Esophagus squamous epithelium (tissue), 5 donors: Measurements from ENCODE around the gene SLC10A7. TPM values are rescaled to one million over a fixed set of nuclear protein-coding genes. Genes with fewer than 3 reads are reported as not detected.

Experiments used
- DNase-seq: peaks from one replicate; lab custom pipeline; 2025; lab: John Stamatoyannopoulos, UW
- H3K27ac ChIP-seq, 4 donors: fragments of 200-600 bp; sonication (generic); one replicate each; pipeline ENCODE4 v1.5.1; 2016 to 2019; ENCODE audit warnings: mild to moderate bottlenecking in 1 of 4
- H3K27me3 ChIP-seq, 4 donors: fragments of 200-600 bp; sonication (generic); 1 replicate in 3 of 4; 2 replicates in 1 of 4; pipeline versions ENCODE4 v1.5.1 to v1.6.0; 2017 to 2021; ENCODE audit warnings: antibody characterized with exemption in 1 of 4
- H3K36me3 ChIP-seq, 3 donors: fragments of 200-600 bp; sonication (generic); one replicate each; pipeline ENCODE4 v1.5.1; 2016 to 2019
- H3K4me1 ChIP-seq, 3 donors: fragments of 200-600 bp; sonication (generic); one replicate each; pipeline ENCODE4 v1.5.1; 2017 to 2019
- H3K4me3 ChIP-seq, 4 donors: fragments of 200-600 bp; sonication (generic); 1 replicate in 3 of 4; 2 replicates in 1 of 4; pipeline ENCODE4 v1.5.1; 2016 to 2019; ENCODE audit warnings: mild to moderate bottlenecking in 2 of 4, moderate library complexity in 1 of 4
- H3K9me3 ChIP-seq, 3 donors: fragments of 200-600 bp; sonication (generic); one replicate each; pipeline ENCODE4 v1.5.1; 2016 to 2019
- CTCF ChIP-seq, 6 experiments: fragments of 450-650 bp in 4 of 6; fragments of 200-600 bp in 2 of 6; sonication (generic) in 2 of 6; IDR thresholded peaks; one replicate each; pipeline ENCODE4 v1.5.1; 2016 to 2019; ENCODE audit warnings: antibody characterized with exemption in 6 of 6, mild to moderate bottlenecking in 4 of 6, moderate library complexity in 4 of 6
- POLR2A ChIP-seq, 4 donors: fragments of 450-650 bp; IDR thresholded peaks; one replicate each; pipeline ENCODE4 v1.6.1; 2017; ENCODE audit warnings: antibody characterized with exemption in 4 of 4, mild to moderate bottlenecking in 4 of 4, moderate library complexity in 3 of 4
- WGBS, 2 donors: methylation state at CpG; one replicate each; pipeline ENCODE4 v1.1.5; 2018; 5-methylcytosine and 5-hydroxymethylcytosine counted together
- intact Hi-C: fragments of 100-400 bp; cut with DNase I; formaldehyde crosslinking; loops from one replicate; pipeline ENCODE4 v1.15.0; 2022
- total RNA-seq, 4 donors: library from RNA; depleted of rRNA; stranded (reverse); fragments of >200 nt; gene quantifications; one replicate each; pipeline ENCODE4 v1.1.0, GENCODE V29; 2016
- donor health status: DM: yes; HTN: yes; CAD: no.

Gene SLC10A7
- total RNA-seq, 4 donors from 2014 or later, result 9.7 to 23.5 (median 13.5) TPM

- H3K27ac ChIP-seq, result no peak overlapping the region
- no peaks in the 10 kb centered on the region for H3K36me3 ChIP-seq
- H3K4me1 ChIP-seq, result peaks cover 0 to 5% (median 0%) of the 10 kb centered on the region in 3 donors
- H3K27me3 ChIP-seq, result no peaks in the 10 kb centered on the region
- TF ChIP-seq POLR2A (IDR thresholded peaks at IDR 0.05), result no peak
- H3K4me3 ChIP-seq, result no peak overlapping the region
- WGBS, 2 donors, result 91 to 93% methylated on average over 2 of the region's 2 CpGs
- no peak for DNase-seq
- H3K9me3 ChIP-seq, result no peaks in the 10 kb centered on the region
- intact Hi-C loops, result no loop called here
Observed at GRCh38 chr4:146432065-146432464, 89.7 kb downstream of the SLC10A7 start.

- 96 to 100% methylated on average over 1 of the region's 1 CpG for WGBS, 2 donors
- H3K27me3 ChIP-seq, result no peaks in the 10 kb centered on the region
Observed at GRCh38 chr4:146428298-146428697, 93.4 kb downstream of the SLC10A7 start.

GRCh38 chr4:146417822-146418221 is 103.9 kb downstream of the SLC10A7 start:
- 75 to 77% methylated on average over 2 of the region's 2 CpGs for WGBS, 2 donors
- no peaks in the 10 kb centered on the region for H3K36me3 ChIP-seq
- H3K27me3 ChIP-seq, result no peaks in the 10 kb centered on the region
- no peaks in the 10 kb centered on the region for H3K9me3 ChIP-seq
- H3K4me1 ChIP-seq, result no peaks in the 10 kb centered on the region
- H3K27ac ChIP-seq, result no peak overlapping the region
- intact Hi-C loops, result no loop called here
- DNase-seq, result no peak
- TF ChIP-seq POLR2A (IDR thresholded peaks at IDR 0.05) (no peak), CTCF (IDR thresholded peaks at IDR 0.05) (no peak)
- no peak overlapping the region for H3K4me3 ChIP-seq

More at GRCh38 chr4:146428298-146428697, 93.4 kb downstream of the SLC10A7 start:
- intact Hi-C loops, result no loop called here
- H3K9me3 ChIP-seq, result no peaks in the 10 kb centered on the region
- H3K4me1 ChIP-seq, result no peaks in the 10 kb centered on the region
- no peak for DNase-seq
- no peak overlapping the region for H3K27ac ChIP-seq
- no peaks in the 10 kb centered on the region for H3K36me3 ChIP-seq
- TF ChIP-seq POLR2A (IDR thresholded peaks at IDR 0.05), result no peak
- no peak for TF ChIP-seq CTCF (IDR thresholded peaks at IDR 0.05)
- no peak overlapping the region for H3K4me3 ChIP-seq

GRCh38 chr4:146415829-146416228 is 105.9 kb downstream of the SLC10A7 start:
- intact Hi-C loops, result no loop called here
- H3K36me3 ChIP-seq, result no peaks in the 10 kb centered on the region
- no peaks in the 10 kb centered on the region for H3K9me3 ChIP-seq
- 48 to 78% methylated on average over 1 of the region's 1 CpG for whole genome bisulfite sequencing, 2 donors
- TF ChIP-seq CTCF (IDR thresholded peaks at IDR 0.05) (no peak), POLR2A (IDR thresholded peaks at IDR 0.05) (no peak)
- no peaks in the 10 kb centered on the region for H3K27me3 ChIP-seq
- H3K4me3 ChIP-seq, result no peak overlapping the region
- peaks cover 0 to 5% (median 0%) of the 10 kb centered on the region in 3 donors for H3K4me1 ChIP-seq
- no peak for DNase-seq
- no peak overlapping the region for H3K27ac ChIP-seq

GRCh38 chr4:146407669-146408084 is 114.1 kb downstream of the SLC10A7 start:
- no peaks in the 10 kb centered on the region for H3K9me3 ChIP-seq
- H3K27me3 ChIP-seq, result no peaks in the 10 kb centered on the region
- peaks cover 0 to 4% (median 0%) of the 10 kb centered on the region in 3 donors for H3K4me1 ChIP-seq
- 63% methylated on average over 4 of the region's 4 CpGs for WGBS, 2 donors
- no peak for DNase-seq
- H3K36me3 ChIP-seq, result no peaks in the 10 kb centered on the region
- intact Hi-C loops, result no loop called here
- H3K27ac ChIP-seq, result peak overlapping the region in 1 of 4 donors; percentile 49
- TF ChIP-seq POLR2A (IDR thresholded peaks at IDR 0.05), result no peak
- TF ChIP-seq CTCF (IDR thresholded peaks at IDR 0.05), result no peak
- no peak overlapping the region for H3K4me3 ChIP-seq

- H3K27me3 ChIP-seq, result no peaks in the 10 kb centered on the region
- WGBS, 2 donors, result 74 to 83% methylated on average over 3 of the region's 3 CpGs
- H3K4me1 ChIP-seq, result no peaks in the 10 kb centered on the region
- intact Hi-C loops, result no loop called here
- no peaks in the 10 kb centered on the region for H3K36me3 ChIP-seq
- H3K27ac ChIP-seq, result peak overlapping the region in 1 of 4 donors; percentile 49
- no peaks in the 10 kb centered on the region for H3K9me3 ChIP-seq
- no peak for DNase-seq
- no peak for TF ChIP-seq CTCF (IDR thresholded peaks at IDR 0.05)
- TF ChIP-seq POLR2A (IDR thresholded peaks at IDR 0.05), result no peak
- no peak overlapping the region for H3K4me3 ChIP-seq
Observed at GRCh38 chr4:146407257-146407656, 114.5 kb downstream of the SLC10A7 start.
